GM12878 (cell line): ENCODE data around the gene PARP8.

Source experiments
- BCL11A ChIP-seq: IDR thresholded peaks from 2 replicates; pipeline ENCODE4 v1.6.1; 2011; ENCODE audit warnings: low read depth, low read length
- HDAC6 ChIP-seq: fragments of 200-600 bp; sonication (generic); IDR thresholded peaks from one replicate; pipeline ENCODE4 v1.8.0; 2017; ENCODE audit warnings: antibody characterized with exemption; ENCODE audit not compliant: unreplicated experiment
- MXI1 ChIP-seq: fragments of 150-350 bp; IDR thresholded peaks from 2 replicates; pipeline ENCODE4 v1.6.1; 2011; ENCODE audit warnings: low read depth, mild to moderate bottlenecking, inconsistent platforms, low read length, improper control_type of control experiment
- POLR2A ChIP-seq: IDR thresholded peaks from 2 replicates; pipeline ENCODE4 v1.6.1; 2011; ENCODE audit warnings: low read depth, mild to moderate bottlenecking, low read length
- SREBF2 ChIP-seq: IDR thresholded peaks from 2 replicates; pipeline ENCODE4 v1.6.1; 2012; ENCODE audit warnings: mild to moderate bottlenecking, low read length
- TCF7 ChIP-seq: IDR thresholded peaks from 2 replicates; pipeline ENCODE4 v1.6.1; 2014; ENCODE audit warnings: antibody characterized with exemption, borderline replicate concordance
- TF ChIP-seq, protein P1 (sequence below), 3 experiments: IDR thresholded peaks in 2 of 3; conservative IDR thresholded peaks in 1 of 3; 2 replicates each; pipeline ENCODE4 v1.5.1; 2011; ENCODE audit warnings: low read depth in 3 of 3, low read length in 3 of 3, mild to moderate bottlenecking in 3 of 3, control low read depth in 2 of 3, moderate library complexity in 2 of 3, inconsistent platforms in 1 of 3, mixed read lengths in 1 of 3; ENCODE audit not compliant: control insufficient read depth in 2 of 3, insufficient read depth in 1 of 3; ENCODE audit errors: extremely low read depth in 1 of 3
- TF ChIP-seq, protein P2 (sequence below): fragments of 450-650 bp; IDR thresholded peaks from 2 replicates; pipeline ENCODE4 v1.6.1; 2014; ENCODE audit warnings: mild to moderate bottlenecking
- TF ChIP-seq, protein P3 (sequence below): IDR thresholded peaks from 2 replicates; pipeline ENCODE4 v1.6.1; 2011; ENCODE audit warnings: low read depth, low read length, improper control_type of control experiment, borderline replicate concordance

DNA sequence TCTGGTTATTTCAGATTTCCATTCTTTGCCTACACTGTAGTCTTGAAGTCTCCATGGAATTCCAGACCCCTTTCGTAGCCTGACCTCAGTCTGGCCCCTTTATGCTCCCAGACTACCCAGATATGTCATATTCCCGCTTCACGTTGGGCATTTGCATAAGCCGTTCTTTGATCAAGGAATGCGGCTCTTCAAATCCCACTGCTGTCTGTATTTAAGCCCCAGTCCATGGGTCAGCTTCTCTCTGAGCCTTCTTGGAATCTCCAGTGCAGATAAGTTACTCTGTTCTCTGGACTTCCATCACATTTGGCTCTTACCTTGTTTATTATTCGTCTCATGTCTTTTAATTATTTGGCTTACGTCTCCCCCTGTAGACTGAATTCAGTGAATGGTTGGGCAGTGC lies 97.4 kb downstream of the PARP8 start:
- TF ChIP-seq, protein P1, sequence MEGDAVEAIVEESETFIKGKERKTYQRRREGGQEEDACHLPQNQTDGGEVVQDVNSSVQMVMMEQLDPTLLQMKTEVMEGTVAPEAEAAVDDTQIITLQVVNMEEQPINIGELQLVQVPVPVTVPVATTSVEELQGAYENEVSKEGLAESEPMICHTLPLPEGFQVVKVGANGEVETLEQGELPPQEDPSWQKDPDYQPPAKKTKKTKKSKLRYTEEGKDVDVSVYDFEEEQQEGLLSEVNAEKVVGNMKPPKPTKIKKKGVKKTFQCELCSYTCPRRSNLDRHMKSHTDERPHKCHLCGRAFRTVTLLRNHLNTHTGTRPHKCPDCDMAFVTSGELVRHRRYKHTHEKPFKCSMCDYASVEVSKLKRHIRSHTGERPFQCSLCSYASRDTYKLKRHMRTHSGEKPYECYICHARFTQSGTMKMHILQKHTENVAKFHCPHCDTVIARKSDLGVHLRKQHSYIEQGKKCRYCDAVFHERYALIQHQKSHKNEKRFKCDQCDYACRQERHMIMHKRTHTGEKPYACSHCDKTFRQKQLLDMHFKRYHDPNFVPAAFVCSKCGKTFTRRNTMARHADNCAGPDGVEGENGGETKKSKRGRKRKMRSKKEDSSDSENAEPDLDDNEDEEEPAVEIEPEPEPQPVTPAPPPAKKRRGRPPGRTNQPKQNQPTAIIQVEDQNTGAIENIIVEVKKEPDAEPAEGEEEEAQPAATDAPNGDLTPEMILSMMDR (IDR thresholded peaks at IDR 0.05 in 2 of 3, conservative IDR thresholded peaks at IDR 0.05 in 1 of 3; ENCODE audit: control insufficient read depth in 2 of 3, extremely low read depth in 1 of 3, insufficient read depth in 1 of 3, low read depth in 3 of 3, low read length in 3 of 3), result no peak; a peak in 1 of 6 replicates
- no peak for TF ChIP-seq TCF7
- TF ChIP-seq, protein P2, sequence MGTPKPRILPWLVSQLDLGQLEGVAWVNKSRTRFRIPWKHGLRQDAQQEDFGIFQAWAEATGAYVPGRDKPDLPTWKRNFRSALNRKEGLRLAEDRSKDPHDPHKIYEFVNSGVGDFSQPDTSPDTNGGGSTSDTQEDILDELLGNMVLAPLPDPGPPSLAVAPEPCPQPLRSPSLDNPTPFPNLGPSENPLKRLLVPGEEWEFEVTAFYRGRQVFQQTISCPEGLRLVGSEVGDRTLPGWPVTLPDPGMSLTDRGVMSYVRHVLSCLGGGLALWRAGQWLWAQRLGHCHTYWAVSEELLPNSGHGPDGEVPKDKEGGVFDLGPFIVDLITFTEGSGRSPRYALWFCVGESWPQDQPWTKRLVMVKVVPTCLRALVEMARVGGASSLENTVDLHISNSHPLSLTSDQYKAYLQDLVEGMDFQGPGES, result no peak
- TF ChIP-seq SREBF2, result no peak
- TF ChIP-seq, protein P3, sequence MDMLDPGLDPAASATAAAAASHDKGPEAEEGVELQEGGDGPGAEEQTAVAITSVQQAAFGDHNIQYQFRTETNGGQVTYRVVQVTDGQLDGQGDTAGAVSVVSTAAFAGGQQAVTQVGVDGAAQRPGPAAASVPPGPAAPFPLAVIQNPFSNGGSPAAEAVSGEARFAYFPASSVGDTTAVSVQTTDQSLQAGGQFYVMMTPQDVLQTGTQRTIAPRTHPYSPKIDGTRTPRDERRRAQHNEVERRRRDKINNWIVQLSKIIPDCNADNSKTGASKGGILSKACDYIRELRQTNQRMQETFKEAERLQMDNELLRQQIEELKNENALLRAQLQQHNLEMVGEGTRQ, result no peak
- TF ChIP-seq POLR2A, result no peak
- no peak for TF ChIP-seq BCL11A
- no peak for TF ChIP-seq MXI1
- TF ChIP-seq HDAC6, result no peak
